Osteoblast (primary cell): ENCODE results near the gene LAMA5. TPM values are rescaled to one million over a fixed set of nuclear protein-coding genes. Genes with fewer than 3 reads are reported as not detected.

Experiments used
- DNase-seq: peaks from one replicate; pipeline ENCODE4 v3.0.0; 2011; ENCODE audit warnings: low spot score, mixed read lengths; ENCODE audit not compliant: insufficient read length; ENCODE audit errors: missing footprints
- H2AFZ ChIP-seq: 2 replicates; pipeline ENCODE4 v1.6.0; 2011; ENCODE audit warnings: mild to moderate bottlenecking, low read length
- H3K27ac ChIP-seq: 2 replicates; pipeline ENCODE4 v1.5.1; 2011; ENCODE audit warnings: mild to moderate bottlenecking, low read depth, low read length, moderate library complexity
- H3K27me3 ChIP-seq: 2 replicates; pipeline ENCODE4 v1.6.0; 2012; ENCODE audit warnings: mild to moderate bottlenecking, control low read depth, inconsistent platforms, low read length, moderate library complexity; ENCODE audit not compliant: insufficient read depth
- H3K36me3 ChIP-seq: 2 replicates; pipeline ENCODE4 v1.5.1; 2011; ENCODE audit warnings: mild to moderate bottlenecking, low read length, control low read depth, moderate library complexity; ENCODE audit not compliant: insufficient read depth
- H3K4me1 ChIP-seq: 2 replicates; pipeline ENCODE4 v1.5.1; 2011; ENCODE audit warnings: mild to moderate bottlenecking, low read length, control low read depth, moderate library complexity; ENCODE audit not compliant: insufficient read depth
- H3K4me2 ChIP-seq: 2 replicates; pipeline ENCODE4 v1.6.0; 2011; ENCODE audit warnings: mild to moderate bottlenecking, low read length; ENCODE audit not compliant: insufficient read depth
- H3K4me3 ChIP-seq: fragments of 200-600 bp; sonication (generic); 3 replicates; pipeline ENCODE4 v1.5.1; 2012; ENCODE audit warnings: mild to moderate bottlenecking, low read length, inconsistent platforms; ENCODE audit not compliant: insufficient read depth
- H3K79me2 ChIP-seq: 2 replicates; pipeline ENCODE4 v1.6.0; 2012; ENCODE audit warnings: mild to moderate bottlenecking, low read length, control low read depth, inconsistent platforms; ENCODE audit not compliant: insufficient read depth
- H3K9me3 ChIP-seq: 2 replicates; pipeline ENCODE4 v1.5.1; 2011; ENCODE audit warnings: low read depth, low read length, control low read depth
- H4K20me1 ChIP-seq: 2 replicates; pipeline ENCODE4 v1.6.0; 2012; ENCODE audit warnings: mild to moderate bottlenecking, low read length, control low read depth; ENCODE audit not compliant: insufficient read depth
- total RNA-seq: library from RNA; depleted of rRNA; stranded (reverse); fragments of >200 nt; gene quantifications from 2 replicates; pipeline ENCODE4 v1.2.3, GENCODE V29; 2012
- TF ChIP-seq, protein P1 (sequence below): IDR thresholded peaks from 2 replicates; pipeline ENCODE4 v1.5.1; 2011; ENCODE audit warnings: mild to moderate bottlenecking, low read depth, low read length, moderate library complexity; ENCODE audit errors: extremely low read depth

LAMA5 gene
- total RNA-seq, 1 donor = 2.2 TPM

DNA sequence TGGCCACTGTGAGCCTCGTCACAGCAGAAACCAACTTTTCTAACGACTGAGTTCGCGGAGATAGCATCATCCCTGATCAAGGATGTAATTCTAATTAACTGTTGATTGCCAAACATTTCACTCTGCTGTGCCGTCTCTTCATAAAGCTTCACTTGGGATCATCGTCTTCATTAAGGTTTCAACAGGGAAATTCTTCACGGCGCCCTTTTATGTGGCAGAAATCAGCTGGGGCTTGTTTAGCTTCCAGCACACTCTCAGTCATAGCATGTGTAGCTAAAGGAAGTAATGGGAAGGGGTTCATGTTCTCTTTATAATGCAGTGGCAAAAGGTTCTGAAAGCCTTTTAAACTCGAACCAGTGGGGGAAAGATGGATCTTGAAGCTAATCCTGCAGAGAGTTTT is 73.2 kb downstream of the LAMA5 start:
- no peaks in the 10 kb centered on the region for H3K27me3 ChIP-seq
- H3K27ac ChIP-seq = no peak overlapping the region
- H3K36me3 ChIP-seq = peaks cover 54% of the 10 kb centered on the region
- no peak overlapping the region for H3K4me2 ChIP-seq
- H3K4me1 ChIP-seq = no peaks in the 10 kb centered on the region
- H3K4me3 ChIP-seq = no peak overlapping the region
- no peak overlapping the region for H2AFZ ChIP-seq
- H4K20me1 ChIP-seq = peaks cover 3% of the 10 kb centered on the region
- peak; percentile 79 for DNase-seq
- no peaks in the 10 kb centered on the region for H3K9me3 ChIP-seq
- no peaks in the 10 kb centered on the region for H3K79me2 ChIP-seq
- TF ChIP-seq, protein P1, sequence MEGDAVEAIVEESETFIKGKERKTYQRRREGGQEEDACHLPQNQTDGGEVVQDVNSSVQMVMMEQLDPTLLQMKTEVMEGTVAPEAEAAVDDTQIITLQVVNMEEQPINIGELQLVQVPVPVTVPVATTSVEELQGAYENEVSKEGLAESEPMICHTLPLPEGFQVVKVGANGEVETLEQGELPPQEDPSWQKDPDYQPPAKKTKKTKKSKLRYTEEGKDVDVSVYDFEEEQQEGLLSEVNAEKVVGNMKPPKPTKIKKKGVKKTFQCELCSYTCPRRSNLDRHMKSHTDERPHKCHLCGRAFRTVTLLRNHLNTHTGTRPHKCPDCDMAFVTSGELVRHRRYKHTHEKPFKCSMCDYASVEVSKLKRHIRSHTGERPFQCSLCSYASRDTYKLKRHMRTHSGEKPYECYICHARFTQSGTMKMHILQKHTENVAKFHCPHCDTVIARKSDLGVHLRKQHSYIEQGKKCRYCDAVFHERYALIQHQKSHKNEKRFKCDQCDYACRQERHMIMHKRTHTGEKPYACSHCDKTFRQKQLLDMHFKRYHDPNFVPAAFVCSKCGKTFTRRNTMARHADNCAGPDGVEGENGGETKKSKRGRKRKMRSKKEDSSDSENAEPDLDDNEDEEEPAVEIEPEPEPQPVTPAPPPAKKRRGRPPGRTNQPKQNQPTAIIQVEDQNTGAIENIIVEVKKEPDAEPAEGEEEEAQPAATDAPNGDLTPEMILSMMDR = no peak

DNA sequence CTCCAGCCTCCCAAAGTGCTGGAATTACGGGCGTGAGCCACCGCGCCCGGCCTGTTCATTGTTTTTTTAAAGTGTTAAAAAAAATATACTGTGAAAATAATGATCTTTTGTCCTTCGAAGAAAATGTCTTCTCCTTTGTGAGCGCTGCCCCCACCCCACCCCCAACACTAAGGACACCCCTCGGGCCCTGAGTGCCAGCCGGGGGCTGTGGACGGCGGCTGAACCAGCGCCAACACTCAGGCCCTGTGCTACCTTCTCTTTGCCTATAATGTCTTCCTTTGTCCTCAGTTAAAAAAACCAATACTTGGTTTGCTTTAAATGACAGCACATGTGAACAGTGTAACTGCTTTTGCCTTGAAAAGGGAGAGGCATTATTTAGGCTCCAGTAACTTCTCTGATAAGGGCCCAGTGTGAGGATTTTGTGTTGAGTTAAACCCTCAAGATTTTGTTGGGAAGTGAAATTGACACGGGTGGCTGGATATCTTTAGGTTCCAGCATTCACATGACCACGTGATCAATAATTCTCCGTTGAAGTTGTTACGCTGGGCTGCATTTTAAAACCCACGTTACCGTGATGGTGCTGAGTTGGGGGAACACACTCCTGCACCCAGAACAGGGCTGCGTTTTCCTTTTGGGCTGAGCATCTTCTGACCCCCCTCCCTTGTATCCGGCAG is 73.9 kb downstream of the LAMA5 start:
- Histone ChIP-seq H2AFZ (no peak overlapping the region), H3K36me3 (peaks cover 59% of the 10 kb centered on the region), H3K9me3 (no peaks in the 10 kb centered on the region), H3K4me3 (no peak overlapping the region), H3K27ac (no peak overlapping the region), H3K4me2 (no peak overlapping the region), H3K4me1 (no peaks in the 10 kb centered on the region), H4K20me1 (peaks cover 3% of the 10 kb centered on the region), H3K27me3 (no peaks in the 10 kb centered on the region), H3K79me2 (no peaks in the 10 kb centered on the region)
- TF ChIP-seq, protein P1 = no peak
- DNase-seq = no peak

DNA sequence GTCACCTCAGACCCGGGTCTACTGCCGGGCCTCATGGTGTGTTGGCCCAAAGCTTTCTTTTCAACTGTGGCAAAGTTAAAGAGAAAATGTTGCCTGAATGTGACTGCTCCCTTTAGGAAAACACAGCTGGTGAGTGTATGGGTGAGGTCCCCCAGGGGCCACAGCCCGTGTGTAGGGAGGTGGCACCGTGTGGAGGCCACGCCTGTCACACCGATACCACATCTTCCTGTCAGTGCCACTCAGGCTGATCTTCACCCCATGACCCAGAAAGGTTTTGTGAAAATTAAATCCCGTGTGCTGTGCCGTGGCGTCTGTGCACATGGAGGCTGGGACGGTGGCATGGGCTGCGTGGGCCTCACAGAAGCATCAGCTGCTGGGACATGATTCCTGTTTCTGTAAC is 75.0 kb downstream of the LAMA5 start:
- Histone ChIP-seq H3K4me1 (no peaks in the 10 kb centered on the region), H2AFZ (no peak overlapping the region), H3K27ac (no peak overlapping the region), H3K4me2 (no peak overlapping the region), H3K27me3 (no peaks in the 10 kb centered on the region), H3K36me3 (peaks cover 59% of the 10 kb centered on the region), H3K4me3 (no peak overlapping the region), H3K9me3 (no peaks in the 10 kb centered on the region), H4K20me1 (no peaks in the 10 kb centered on the region), H3K79me2 (no peaks in the 10 kb centered on the region)
- TF ChIP-seq, protein P1 = no peak
- DNase-seq = no peak

DNA sequence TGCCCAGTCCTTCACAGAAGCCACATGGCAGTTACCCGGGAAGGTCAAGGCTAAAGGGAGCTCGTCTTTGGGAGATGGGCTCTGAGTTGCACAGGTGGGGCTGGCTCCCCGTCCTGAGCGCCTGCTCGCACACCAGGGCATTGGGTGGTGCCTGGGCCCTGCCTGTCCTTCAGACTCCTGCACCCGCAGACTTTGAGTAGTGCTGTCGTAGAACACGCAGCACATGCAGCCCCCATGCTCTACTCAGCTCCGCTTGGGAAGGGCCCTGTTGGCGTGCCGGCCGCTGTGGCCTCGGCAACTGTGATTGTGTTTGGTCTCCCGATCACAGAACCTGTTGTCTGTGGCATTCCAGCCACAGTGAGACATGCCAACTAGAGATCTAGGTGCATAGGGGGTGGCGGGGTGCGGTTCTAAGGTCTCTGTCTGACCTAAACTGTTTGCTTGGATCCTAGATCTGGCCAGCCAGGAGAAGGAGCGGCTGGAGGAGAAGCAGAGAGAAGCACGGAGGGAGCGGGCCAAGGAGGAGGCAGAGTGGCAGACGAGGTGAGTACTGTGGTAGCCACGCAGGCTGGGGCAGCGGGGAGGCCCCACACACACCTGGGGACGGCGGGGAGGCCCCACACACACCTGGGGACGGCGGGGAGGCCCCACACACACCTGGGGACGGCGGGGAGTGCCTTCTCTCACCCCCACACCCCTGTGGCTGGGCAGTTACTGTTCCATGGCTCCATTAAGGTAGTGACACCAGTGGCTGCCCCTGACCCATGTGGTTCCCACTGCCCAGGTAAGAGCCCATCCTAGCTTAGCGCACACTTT is 75.7 kb downstream of the LAMA5 start:
- TF ChIP-seq, protein P1 = no peak
- Histone ChIP-seq H3K4me3 (no peak overlapping the region), H3K27me3 (no peaks in the 10 kb centered on the region), H3K79me2 (no peaks in the 10 kb centered on the region), H3K4me2 (no peak overlapping the region), H3K27ac (no peak overlapping the region), H3K4me1 (no peaks in the 10 kb centered on the region), H2AFZ (no peak overlapping the region), H3K36me3 (peaks cover 59% of the 10 kb centered on the region), H3K9me3 (no peaks in the 10 kb centered on the region), H4K20me1 (no peaks in the 10 kb centered on the region)
- DNase-seq = no peak
